Subcutaneous abdominal adipose tissue (tissue), 5 donors: Measurements from ENCODE around the gene CACNA1I.

ENCODE experiments used
- H3K27ac ChIP-seq: one replicate; pipeline ENCODE4 v1.7.0; 2013; ENCODE audit warnings: low read depth, mild to moderate bottlenecking, inconsistent platforms, low read length, moderate library complexity
- H3K27me3 ChIP-seq, 5 donors: one replicate each; pipeline ENCODE4 v1.7.0; 2013; ENCODE audit warnings: low read length in 5 of 5, inconsistent platforms in 1 of 5; ENCODE audit not compliant: control insufficient read depth in 5 of 5, insufficient read depth in 4 of 5
- H3K36me3 ChIP-seq, 5 donors: one replicate each; pipeline ENCODE4 v1.7.0; 2013; ENCODE audit warnings: low read length in 5 of 5; ENCODE audit not compliant: control insufficient read depth in 5 of 5, insufficient read depth in 5 of 5
- H3K4me1 ChIP-seq, 5 donors: one replicate each; pipeline ENCODE4 v1.7.0; 2013; ENCODE audit warnings: low read length in 5 of 5, mild to moderate bottlenecking in 3 of 5, moderate library complexity in 1 of 5; ENCODE audit not compliant: control insufficient read depth in 5 of 5, insufficient read depth in 5 of 5
- H3K4me3 ChIP-seq, 5 donors: one replicate each; pipeline ENCODE4 v1.7.0; 2013; ENCODE audit warnings: low read length in 5 of 5, low read depth in 1 of 5
- H3K9ac ChIP-seq, 5 donors: one replicate each; pipeline ENCODE4 v1.7.0; 2013; ENCODE audit warnings: low read length in 5 of 5, mild to moderate bottlenecking in 4 of 5, moderate library complexity in 3 of 5
- H3K9me3 ChIP-seq, 5 donors: one replicate each; pipeline ENCODE4 v1.7.0; 2013; ENCODE audit warnings: low read length in 5 of 5; ENCODE audit not compliant: control insufficient read depth in 5 of 5
- donor health status: healthy.
- donor health status: healthy.
- donor health status: healthy.
- donor health status: healthy.
- donor health status: healthy.

The CACNA1I gene

DNA sequence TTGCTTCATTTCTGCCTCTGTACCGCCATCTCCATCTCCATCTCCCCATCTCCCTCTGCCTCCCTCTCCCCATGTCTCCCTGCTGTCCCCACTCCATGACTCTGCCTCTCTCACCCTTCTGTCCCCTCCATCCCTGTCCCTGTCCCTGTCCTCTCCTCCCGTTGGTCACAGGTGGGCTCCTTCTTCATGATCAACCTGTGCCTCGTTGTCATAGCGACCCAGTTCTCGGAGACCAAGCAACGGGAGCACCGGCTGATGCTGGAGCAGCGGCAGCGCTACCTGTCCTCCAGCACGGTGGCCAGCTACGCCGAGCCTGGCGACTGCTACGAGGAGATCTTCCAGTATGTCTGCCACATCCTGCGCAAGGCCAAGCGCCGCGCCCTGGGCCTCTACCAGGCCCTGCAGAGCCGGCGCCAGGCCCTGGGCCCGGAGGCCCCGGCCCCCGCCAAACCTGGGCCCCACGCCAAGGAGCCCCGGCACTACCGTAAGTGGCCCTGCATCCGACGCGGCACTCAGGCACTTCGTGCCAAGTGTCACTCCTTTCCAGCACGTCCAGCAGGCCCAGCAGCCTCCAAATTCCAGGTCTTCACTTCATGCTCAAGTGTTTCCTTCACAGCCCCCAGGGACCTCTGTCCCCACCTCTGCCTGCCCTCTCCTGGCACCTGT, 76.0 kb downstream of the CACNA1I start:
- Histone ChIP-seq H3K27me3 (peaks cover 7 to 18% (median 13%) of the 10 kb centered on the region in 5 donors), H3K4me1 (peaks cover 1 to 25% (median 8%) of the 10 kb centered on the region in 5 donors), H3K9ac (no peak overlapping the region), H3K4me3 (no peak overlapping the region), H3K27ac (no peak overlapping the region), H3K9me3 (peaks cover 0 to 2% (median 0%) of the 10 kb centered on the region in 5 donors), H3K36me3 (no peaks in the 10 kb centered on the region)

DNA sequence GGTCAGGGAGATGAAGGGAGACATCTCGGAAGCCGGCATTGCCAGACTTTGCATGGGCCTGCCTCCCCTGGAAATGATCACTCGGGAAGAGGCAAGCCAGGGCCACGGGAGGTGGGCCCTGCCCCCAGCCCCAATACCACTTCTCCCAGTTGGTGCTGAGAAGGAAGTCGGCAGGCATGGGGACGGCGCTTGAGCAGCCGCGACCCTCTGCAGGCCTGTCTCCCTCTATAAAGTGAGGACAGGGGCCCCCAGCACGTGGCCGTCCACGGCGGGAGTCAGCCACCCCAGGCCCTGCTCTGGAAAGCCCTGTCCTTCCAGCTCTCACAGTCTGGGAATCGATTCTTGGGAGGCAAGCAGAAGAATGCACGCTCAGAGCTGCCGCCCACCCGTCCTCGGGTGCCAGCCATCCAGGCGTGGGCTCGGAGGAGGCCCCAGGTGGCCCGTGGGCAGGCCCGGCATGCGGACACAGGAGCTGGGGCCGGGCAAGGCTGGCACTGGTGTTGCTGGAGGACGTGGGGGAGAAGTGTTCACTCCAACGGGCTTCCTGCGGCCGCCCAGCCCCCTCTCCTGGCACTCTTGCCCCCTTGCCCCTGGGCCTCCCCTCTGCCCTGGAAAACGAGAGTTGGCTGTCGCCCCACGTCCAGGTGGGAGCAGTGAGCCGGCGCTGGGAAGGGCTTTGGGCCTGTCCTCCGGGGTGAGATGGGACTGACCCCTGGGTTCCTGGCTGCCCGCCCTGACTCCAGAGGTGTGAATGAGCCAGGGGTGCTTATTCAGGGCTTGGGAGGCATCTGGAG, 77.5 kb downstream of the CACNA1I start:
- Histone ChIP-seq H3K27ac (no peak overlapping the region), H3K27me3 (peaks cover 3 to 8% (median 3%) of the 10 kb centered on the region in 5 donors)

DNA sequence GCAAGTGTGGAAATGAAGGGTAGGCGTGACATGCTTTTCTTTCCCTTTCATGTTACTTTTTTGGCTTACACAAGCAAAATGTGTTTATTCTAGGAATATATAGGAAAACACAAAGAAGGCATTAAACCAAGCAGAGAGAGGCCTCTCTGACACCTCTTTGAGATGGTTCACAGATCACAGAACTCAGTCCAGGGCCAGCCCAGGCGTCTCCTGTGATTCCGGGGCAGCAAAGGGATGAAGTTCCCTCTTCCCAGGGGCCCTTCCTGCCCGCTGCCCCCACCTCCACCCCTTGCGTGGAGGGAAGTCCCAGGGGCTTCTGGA, 78.0 kb downstream of the CACNA1I start:
- H3K4me3 ChIP-seq, result no peak overlapping the region
- H3K4me1 ChIP-seq, result peaks cover 1 to 35% (median 15%) of the 10 kb centered on the region in 5 donors
- no peaks in the 10 kb centered on the region for H3K36me3 ChIP-seq
- H3K9me3 ChIP-seq, result peaks cover 0 to 5% (median 0%) of the 10 kb centered on the region in 5 donors
- no peak overlapping the region for H3K27ac ChIP-seq
- H3K9ac ChIP-seq, result no peak overlapping the region
- H3K27me3 ChIP-seq, result peaks cover 0 to 5% (median 3%) of the 10 kb centered on the region in 5 donors

More for the DNA sequence above, 77.5 kb downstream of the CACNA1I start:
- Histone ChIP-seq H3K9ac (no peak overlapping the region), H3K4me1 (peaks cover 1 to 35% (median 15%) of the 10 kb centered on the region in 5 donors), H3K4me3 (no peak overlapping the region), H3K9me3 (peaks cover 0 to 5% (median 0%) of the 10 kb centered on the region in 5 donors), H3K36me3 (no peaks in the 10 kb centered on the region)

DNA sequence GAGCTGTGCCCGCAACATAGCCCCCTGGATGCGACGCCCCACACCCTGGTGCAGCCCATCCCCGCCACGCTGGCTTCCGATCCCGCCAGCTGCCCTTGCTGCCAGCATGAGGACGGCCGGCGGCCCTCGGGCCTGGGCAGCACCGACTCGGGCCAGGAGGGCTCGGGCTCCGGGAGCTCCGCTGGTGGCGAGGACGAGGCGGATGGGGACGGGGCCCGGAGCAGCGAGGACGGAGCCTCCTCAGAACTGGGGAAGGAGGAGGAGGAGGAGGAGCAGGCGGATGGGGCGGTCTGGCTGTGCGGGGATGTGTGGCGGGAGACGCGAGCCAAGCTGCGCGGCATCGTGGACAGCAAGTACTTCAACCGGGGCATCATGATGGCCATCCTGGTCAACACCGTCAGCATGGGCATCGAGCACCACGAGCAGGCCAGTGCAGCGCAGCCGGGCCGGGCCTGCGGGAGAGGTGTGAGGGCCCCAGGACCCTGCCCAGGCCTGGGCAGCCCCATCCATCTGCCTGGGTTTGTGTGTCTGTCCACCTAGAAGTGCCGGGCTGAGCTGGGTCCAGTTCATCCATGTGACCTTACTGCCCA, 79.0 kb downstream of the CACNA1I start:
- Histone ChIP-seq H3K4me3 (no peak overlapping the region), H3K27me3 (no peaks in the 10 kb centered on the region), H3K36me3 (no peaks in the 10 kb centered on the region), H3K27ac (no peak overlapping the region), H3K4me1 (peaks cover 0 to 40% (median 18%) of the 10 kb centered on the region in 5 donors), H3K9me3 (peaks cover 0 to 5% (median 0%) of the 10 kb centered on the region in 5 donors), H3K9ac (no peak overlapping the region)

DNA sequence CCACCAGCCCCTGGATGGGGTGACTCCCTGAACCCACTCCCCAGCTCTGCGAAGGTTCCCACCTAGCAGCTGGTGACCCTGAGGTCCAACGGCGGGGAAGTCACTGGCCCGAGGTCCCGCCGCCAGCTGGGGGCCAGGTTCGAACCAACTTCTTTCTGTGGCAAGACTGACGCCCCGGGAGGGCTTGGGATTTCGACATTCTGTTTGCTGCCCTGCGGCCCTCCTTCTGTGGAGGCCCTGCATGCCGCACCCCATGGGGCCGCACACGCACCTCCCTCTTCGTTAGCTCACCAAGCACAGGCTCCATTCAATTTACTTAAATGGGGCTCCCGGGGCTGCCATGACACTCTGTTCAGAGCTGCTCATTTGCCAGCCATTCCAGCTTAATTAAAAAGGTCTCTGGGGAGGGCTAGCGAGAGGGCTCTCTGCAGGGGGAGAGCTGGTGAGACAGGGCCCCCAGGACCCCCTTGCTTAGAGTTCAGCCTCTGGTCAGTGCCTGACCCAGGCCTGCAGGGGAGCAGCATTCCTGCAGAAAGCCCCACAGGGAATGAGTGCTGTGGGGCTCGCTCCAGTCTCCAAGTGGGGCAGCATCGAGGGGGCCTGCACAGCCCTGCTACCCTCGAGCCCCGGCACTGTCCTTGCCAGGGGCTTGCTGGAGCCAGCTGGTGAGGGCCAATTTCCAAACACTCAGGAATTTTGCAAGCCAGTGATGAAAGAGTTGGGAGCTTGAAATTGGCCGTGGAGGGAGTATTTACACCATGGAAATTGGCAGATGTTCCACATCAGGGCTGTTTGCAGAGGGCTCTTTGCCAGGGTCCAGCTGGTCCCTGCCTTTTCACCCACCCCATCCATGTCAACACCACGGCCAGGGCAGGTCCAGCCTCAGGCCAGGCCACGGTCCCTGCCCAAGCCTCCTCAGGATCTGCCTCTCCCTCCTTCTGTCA, 80.8 kb downstream of the CACNA1I start:
- Histone ChIP-seq H3K27ac (peak overlapping the region; percentile 37), H3K4me1 (peaks cover 0 to 43% (median 18%) of the 10 kb centered on the region in 5 donors), H3K27me3 (peaks cover 5 to 13% (median 5%) of the 10 kb centered on the region in 5 donors), H3K9ac (no peak overlapping the region), H3K9me3 (peaks cover 0 to 5% (median 0%) of the 10 kb centered on the region in 5 donors), H3K36me3 (no peaks in the 10 kb centered on the region), H3K4me3 (peak overlapping the region in 1 of 5 donors; percentile 6)

DNA sequence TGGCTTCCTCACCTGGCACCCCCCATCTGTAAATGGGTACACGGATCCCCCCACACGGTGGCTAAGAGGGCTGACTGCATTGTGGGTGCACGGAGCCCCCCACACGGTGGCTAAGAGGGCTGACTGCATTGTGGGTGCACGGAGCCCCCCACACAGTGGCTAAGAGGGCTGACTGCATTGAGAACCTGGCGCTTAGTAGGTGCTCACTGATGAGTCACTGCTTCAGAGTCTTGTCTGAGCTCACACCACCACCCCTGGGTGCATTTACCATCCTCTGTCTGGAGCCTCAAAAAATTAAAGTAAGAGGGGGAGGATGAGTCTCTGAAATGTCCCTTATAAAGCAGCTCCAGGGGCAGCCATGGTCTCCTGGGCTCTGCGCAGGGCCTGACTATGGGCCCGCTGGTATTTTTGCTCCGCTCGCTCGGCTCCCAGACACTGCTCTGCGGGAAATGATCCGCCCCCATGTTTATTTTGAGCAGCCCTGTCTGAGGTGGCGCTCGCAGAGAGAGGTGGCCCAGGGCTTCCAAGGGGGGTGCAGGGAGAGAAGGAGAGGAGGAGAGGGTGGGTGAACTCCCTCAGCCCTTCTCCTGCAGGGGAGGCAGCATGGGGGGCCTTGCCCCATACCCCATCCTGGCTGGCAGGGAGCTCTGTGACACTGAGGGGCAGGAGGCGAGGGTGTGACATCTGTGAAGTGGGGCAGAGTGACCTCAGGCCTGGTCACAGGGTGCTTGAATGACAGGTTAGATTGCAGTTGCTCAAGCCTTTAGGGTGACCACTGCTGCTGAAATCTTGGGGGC, 82.6 kb downstream of the CACNA1I start:
- H3K27me3 ChIP-seq, result peaks cover 15 to 31% (median 21%) of the 10 kb centered on the region in 5 donors
- H3K27ac ChIP-seq, result no peak overlapping the region
- peaks cover 0 to 5% (median 0%) of the 10 kb centered on the region in 5 donors for H3K9me3 ChIP-seq
- no peak overlapping the region for H3K4me3 ChIP-seq
- H3K36me3 ChIP-seq, result no peaks in the 10 kb centered on the region
- peaks cover 0 to 39% (median 14%) of the 10 kb centered on the region in 5 donors for H3K4me1 ChIP-seq
- no peak overlapping the region for H3K9ac ChIP-seq

DNA sequence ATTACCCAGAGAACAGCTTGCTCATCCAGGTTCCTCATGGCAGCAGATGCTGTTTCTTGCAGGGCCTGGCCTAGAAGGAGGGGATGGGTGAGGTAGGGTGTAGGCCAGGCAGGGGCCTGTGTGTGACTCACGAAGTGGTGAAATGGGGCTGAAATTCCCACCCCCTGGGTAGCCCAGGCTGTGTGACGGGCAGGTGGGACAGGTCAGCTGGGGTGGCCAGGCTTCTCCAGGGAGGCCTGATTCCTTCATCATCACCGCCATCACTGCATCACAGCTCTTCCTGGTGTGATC, 83.2 kb downstream of the CACNA1I start:
- no peak overlapping the region for H3K4me3 ChIP-seq
- no peak overlapping the region for H3K9ac ChIP-seq
- H3K27ac ChIP-seq, result no peak overlapping the region
- peaks cover 0 to 39% (median 14%) of the 10 kb centered on the region in 5 donors for H3K4me1 ChIP-seq
- H3K36me3 ChIP-seq, result no peaks in the 10 kb centered on the region
- peaks cover 16 to 35% (median 24%) of the 10 kb centered on the region in 5 donors for H3K27me3 ChIP-seq
- H3K9me3 ChIP-seq, result peaks cover 0 to 5% (median 0%) of the 10 kb centered on the region in 5 donors

DNA sequence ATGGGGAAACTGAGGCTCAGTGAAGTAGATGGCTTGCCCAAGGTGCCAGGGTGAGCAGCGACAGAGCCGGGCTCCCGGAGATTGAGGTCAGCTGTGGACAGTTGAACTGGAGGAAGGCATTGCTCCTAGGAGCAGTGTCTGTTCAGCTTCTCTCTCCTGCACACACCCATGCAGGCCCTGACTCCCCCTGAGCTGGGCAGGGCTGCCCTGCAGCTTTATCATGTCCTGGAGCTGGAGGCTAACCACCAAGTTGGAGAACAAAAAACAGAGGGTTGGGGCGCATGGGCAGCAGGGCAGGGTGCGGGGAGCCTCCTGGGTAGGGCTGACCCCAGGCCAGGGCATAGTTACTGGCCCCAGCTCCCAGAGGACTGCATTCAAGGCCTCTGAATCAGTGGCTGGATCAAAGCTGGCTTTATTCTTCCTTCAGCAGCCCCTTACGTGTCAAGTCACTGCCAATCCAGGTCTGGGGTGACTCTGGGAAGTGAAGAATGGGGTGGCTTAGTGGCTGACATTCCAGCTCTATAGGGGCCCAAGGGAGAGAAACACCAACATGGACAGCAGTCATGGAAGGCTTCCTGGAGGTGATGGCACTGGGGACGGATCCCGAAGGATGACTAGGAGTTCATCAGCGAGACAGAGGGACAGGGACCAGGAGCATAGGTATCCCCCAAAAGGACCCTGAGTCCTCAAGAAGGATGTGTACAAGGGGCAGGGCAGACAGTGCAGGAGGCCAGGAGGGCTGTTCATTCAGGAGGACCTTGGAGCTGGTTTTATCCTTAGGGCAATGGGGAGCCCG, 83.8 kb downstream of the CACNA1I start:
- Histone ChIP-seq H3K9me3 (peaks cover 0 to 5% (median 0%) of the 10 kb centered on the region in 5 donors), H3K4me3 (no peak overlapping the region), H3K36me3 (no peaks in the 10 kb centered on the region), H3K4me1 (peaks cover 0 to 39% (median 14%) of the 10 kb centered on the region in 5 donors), H3K27ac (no peak overlapping the region), H3K9ac (no peak overlapping the region), H3K27me3 (peaks cover 21 to 40% (median 29%) of the 10 kb centered on the region in 5 donors)
